Testis (tissue), 2 donors: Measurements from ENCODE around the gene SART3.

Experiments
- CTCF ChIP-seq, 3 experiments: fragments of 450-650 bp in 2 of 3; fragments of 200-600 bp in 1 of 3; sonication (generic) in 1 of 3; IDR thresholded peaks; one replicate each; pipeline ENCODE4 v1.5.1; 2016 to 2019; ENCODE audit warnings: antibody characterized with exemption in 3 of 3, mild to moderate bottlenecking in 2 of 3, moderate library complexity in 1 of 3
- POLR2A ChIP-seq: fragments of 450-650 bp; IDR thresholded peaks from one replicate; pipeline ENCODE4 v1.6.1; 2017; ENCODE audit warnings: antibody characterized with exemption, mild to moderate bottlenecking, moderate library complexity

- TF ChIP-seq CTCF (IDR thresholded peaks at IDR 0.05) (no peak), POLR2A (no peak)
Observed at GRCh38 chr12:108596854-108597558, 36.0 kb upstream of the SART3 start.
